ENCODE measurements around the gene MROH8.

MROH8 gene

DNA sequence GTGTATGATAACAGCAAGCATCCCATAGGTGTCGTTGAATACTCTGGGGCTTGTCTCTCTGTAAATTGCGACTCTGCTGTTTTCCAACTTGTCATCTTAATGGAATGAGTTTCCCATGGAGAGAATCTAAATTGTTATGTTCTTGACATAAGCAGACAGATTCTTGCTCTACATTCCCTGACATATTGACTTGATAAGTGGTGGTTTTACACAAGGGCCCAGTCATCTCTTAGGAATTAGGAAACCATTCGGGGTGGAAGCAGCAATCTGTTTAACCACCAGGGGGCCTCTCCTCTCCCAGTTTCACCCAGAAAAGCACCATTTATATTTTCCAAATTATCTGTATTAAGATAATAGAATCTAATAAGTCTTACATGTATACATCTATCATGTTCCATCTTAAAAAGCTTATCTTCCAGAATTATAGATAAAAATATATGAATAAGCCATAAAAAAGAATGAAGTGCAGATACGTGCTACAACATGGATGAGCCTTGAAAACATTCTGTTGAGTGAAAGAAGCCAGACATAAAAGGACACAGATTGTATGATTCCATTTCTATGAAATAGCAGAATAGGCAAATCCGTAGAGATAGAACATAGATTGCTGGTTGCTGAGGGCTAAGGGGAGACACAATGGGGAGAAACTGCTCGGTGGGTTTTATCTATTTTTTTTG, 23.1 kb upstream of the MROH8 start:
- POLR2A ChIA-PET: no interaction called here
- CTCF ChIA-PET: interaction anchor here (0.6 to 13.5 kb wide), 29 partner anchors 9 to 1270 kb away, joined by 3 to 227 read pairs (median 4); partner anchors contain the start of genes BLCAP, MANBAL and RALGAPB
- peak; percentile 96 for DNase-seq (ENCODE audit: low read depth, low spot score)
- peak overlapping the region; percentile 47 for H3K4me3 ChIP-seq (ENCODE audit: low read depth, low read length)
- TF ChIP-seq, protein P1, sequence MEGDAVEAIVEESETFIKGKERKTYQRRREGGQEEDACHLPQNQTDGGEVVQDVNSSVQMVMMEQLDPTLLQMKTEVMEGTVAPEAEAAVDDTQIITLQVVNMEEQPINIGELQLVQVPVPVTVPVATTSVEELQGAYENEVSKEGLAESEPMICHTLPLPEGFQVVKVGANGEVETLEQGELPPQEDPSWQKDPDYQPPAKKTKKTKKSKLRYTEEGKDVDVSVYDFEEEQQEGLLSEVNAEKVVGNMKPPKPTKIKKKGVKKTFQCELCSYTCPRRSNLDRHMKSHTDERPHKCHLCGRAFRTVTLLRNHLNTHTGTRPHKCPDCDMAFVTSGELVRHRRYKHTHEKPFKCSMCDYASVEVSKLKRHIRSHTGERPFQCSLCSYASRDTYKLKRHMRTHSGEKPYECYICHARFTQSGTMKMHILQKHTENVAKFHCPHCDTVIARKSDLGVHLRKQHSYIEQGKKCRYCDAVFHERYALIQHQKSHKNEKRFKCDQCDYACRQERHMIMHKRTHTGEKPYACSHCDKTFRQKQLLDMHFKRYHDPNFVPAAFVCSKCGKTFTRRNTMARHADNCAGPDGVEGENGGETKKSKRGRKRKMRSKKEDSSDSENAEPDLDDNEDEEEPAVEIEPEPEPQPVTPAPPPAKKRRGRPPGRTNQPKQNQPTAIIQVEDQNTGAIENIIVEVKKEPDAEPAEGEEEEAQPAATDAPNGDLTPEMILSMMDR (IDR thresholded peaks at IDR 0.05; ENCODE audit: insufficient read depth, low read length, missing control alignments): peak; percentile 70

DNA sequence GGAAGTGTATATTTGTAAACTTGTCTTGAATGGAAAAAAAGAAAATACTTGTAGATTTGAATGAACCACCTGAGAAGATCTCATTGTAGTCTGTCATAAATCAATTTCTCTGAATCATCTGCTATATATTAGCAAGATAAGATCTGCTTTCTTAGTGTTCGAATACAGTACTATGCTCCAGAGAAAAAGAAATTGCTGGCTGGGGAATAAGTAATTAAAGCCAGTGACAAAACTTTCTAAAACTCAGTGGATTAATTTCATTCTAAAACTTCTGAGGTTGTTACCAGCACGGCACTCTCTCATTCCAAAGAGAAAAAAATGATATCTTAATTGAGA, 22.4 kb upstream of the MROH8 start:
- ChIA-PET CTCF (interaction anchor here (0.8 to 13.5 kb wide), 9 partner anchors 11 to 340 kb away, joined by 3 to 227 read pairs (median 3); partner anchors contain the start of genes BLCAP, MROH8 and RPN2), POLR2A (no interaction called here)
- H3K4me3 ChIP-seq (ENCODE audit: low read depth, low read length): peak overlapping the region; percentile 47
- DNase-seq (ENCODE audit: low read depth, low spot score): no peak
- TF ChIP-seq, protein P1 (IDR thresholded peaks at IDR 0.05; ENCODE audit: insufficient read depth, low read length, missing control alignments): no peak

DNA sequence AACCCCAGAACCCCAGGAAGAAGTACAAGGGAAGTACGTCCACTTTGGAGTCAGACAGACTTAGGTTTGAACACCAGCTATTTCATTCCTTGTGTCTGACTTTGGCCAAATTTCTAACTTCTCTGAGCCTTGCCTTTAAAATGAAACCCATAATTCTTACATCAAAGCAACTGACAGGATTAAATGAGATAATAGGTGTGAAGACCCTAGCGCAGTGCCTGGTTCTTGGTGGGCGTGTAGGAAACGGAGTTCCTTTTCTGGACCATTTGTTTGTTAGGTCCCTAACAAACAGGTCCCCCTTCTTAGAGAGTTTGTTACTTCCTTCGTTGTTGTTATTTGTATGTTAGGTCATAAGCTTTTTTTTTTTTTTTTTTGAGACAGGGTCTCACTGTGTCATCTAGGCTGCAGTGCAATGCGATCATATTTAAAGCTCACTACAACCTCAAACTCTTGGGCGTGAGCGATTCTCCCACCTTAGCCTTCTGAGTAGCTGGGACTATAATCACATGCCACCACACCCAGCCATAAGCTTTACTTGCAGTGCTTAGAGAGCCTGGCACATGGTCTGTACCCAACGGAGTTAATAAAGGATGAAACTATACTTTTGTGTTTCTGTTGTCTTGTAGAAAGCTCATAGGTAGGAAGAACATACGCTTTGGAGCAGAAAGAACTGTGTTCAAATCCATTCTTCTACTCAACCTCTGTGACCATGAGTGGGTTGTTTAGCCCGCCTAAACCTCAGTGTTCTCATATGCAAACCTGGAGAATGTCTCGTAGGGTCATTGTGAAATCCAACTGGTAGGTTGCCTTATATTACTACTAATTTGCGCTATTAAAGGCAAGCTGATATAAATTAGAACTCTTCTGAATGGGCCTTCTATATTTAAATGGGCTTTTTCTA, 21.8 kb upstream of the MROH8 start:
- no peak for DNase-seq (ENCODE audit: low read depth, low spot score)
- POLR2A ChIA-PET: no interaction called here
- no peak overlapping the region for H3K4me3 ChIP-seq (ENCODE audit: low read depth, low read length)
- CTCF ChIA-PET: interaction anchor here (0.8 to 13.5 kb wide), 9 partner anchors 10 to 340 kb away, joined by 3 to 227 read pairs (median 3); partner anchors contain the start of genes BLCAP, MROH8 and RPN2
- TF ChIP-seq, protein P1 (IDR thresholded peaks at IDR 0.05; ENCODE audit: insufficient read depth, low read length, missing control alignments): no peak

DNA sequence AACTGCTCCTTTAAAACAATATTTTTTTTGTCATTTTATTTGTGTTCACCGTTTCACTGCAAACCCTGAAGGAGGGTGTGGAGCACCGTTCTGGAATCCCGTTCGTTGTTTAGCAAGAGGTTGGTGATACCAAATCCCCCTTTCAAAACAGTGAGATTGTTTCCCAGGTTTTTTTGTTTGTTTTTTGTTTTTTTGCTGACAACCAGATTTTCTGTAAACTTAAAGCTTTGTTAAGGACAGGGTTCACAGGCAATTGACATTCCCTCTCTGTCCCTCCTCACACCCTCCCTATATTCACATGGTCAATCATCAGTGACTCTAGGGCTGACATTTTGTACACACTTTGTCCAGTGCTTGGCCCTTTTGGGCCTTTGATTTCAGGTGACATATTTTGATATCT, 21.0 kb upstream of the MROH8 start:
- TF ChIP-seq, protein P1 (IDR thresholded peaks at IDR 0.05; ENCODE audit: insufficient read depth, low read length, missing control alignments): no peak
- no peak overlapping the region for H3K4me3 ChIP-seq (ENCODE audit: low read depth, low read length)
- CTCF ChIA-PET: interaction anchor here (1.4 to 13.5 kb wide), 4 partner anchors 9 to 331 kb away, joined by 3 to 227 read pairs (median 52); partner anchors contain the start of gene BLCAP
- no peak for DNase-seq (ENCODE audit: low read depth, low spot score)
- POLR2A ChIA-PET: no interaction called here

DNA sequence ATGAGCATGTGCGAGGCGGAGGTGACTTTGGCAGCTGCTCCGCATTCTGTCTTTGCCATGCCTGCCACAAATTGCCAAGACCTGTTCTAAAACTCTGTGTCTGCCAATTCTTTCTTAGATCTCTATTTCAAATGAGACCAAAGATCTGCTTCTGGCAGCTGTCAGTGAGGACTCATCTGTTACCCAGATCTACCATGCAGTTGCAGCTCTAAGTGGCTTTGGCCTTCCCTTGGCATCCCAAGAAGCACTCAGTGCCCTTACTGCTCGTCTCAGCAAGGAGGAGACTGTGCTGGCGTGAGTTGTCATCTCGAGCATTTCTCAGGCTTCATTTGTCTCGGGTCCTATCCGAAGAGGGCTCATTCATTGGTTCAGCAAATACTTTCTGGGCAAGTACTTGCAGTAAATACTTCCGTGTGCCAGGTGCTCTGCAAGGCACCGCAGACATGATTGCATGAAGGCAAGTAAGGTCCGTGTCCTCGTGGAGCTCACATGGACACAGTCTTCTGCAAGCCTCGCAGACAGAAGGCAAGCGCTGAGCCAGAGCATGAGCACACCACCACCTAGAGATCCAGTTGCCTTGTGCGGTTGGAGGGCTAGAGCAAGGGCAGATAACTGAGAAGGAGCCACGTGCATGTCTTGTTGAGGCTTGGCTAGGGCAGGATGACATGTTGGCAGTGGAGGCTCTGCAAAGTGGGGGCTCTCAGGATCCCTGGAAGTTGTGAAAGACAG, 19.7 kb upstream of the MROH8 start:
- H3K4me3 ChIP-seq (ENCODE audit: low read depth, low read length): no peak overlapping the region
- DNase-seq (ENCODE audit: low read depth, low spot score): no peak
- CTCF ChIA-PET: interaction anchor here (2.9 to 13.5 kb wide), 3 partner anchors 8 to 332 kb away, joined by 10 to 227 read pairs (median 102); partner anchors contain the start of gene BLCAP
- POLR2A ChIA-PET: no interaction called here
- TF ChIP-seq, protein P1 (IDR thresholded peaks at IDR 0.05; ENCODE audit: insufficient read depth, low read length, missing control alignments): no peak

All from AG04449 (cell line).